ENCODE results near the gene MEG3. TPM values are rescaled to one million over a fixed set of nuclear protein-coding genes. Genes with fewer than 3 reads are reported as not detected.

MEG3 gene
- total RNA-seq, 1 experiment from 2014 or later: not detected

- no peak for DNase-seq (ENCODE audit: low read depth, low spot score)
- in situ Hi-C loops (cut with HindIII; ENCODE audit: low pct_unique_long_range_greater_than_20kb, low sequenced_read_pairs): no loop called here
Observed at GRCh38 chr14:100851946-100852620, 26.2 kb downstream of the MEG3 start.

GRCh38 chr14:100854435-100854834 is 28.5 kb downstream of the MEG3 start:
- no peak for DNase-seq (ENCODE audit: low read depth, low spot score)
- in situ Hi-C loops (cut with HindIII; ENCODE audit: low pct_unique_long_range_greater_than_20kb, low sequenced_read_pairs): no loop called here

- peak; percentile 21 for DNase-seq (ENCODE audit: low read depth, low spot score)
- in situ Hi-C loops (cut with HindIII; ENCODE audit: low pct_unique_long_range_greater_than_20kb, low sequenced_read_pairs): no loop called here
Observed at GRCh38 chr14:100855256-100855930, 29.5 kb downstream of the MEG3 start.

- in situ Hi-C loops (cut with HindIII; ENCODE audit: low pct_unique_long_range_greater_than_20kb, low sequenced_read_pairs): no loop called here
- DNase-seq (ENCODE audit: low read depth, low spot score): no peak
Observed at GRCh38 chr14:100856056-100856950, 30.4 kb downstream of the MEG3 start.

GRCh38 chr14:100857233-100857922 is 31.5 kb downstream of the MEG3 start:
- in situ Hi-C loops (cut with HindIII; ENCODE audit: low pct_unique_long_range_greater_than_20kb, low sequenced_read_pairs): no loop called here
- DNase-seq (ENCODE audit: low read depth, low spot score): no peak

- in situ Hi-C loops (cut with HindIII; ENCODE audit: low pct_unique_long_range_greater_than_20kb, low sequenced_read_pairs): no loop called here
- no peak for DNase-seq (ENCODE audit: low read depth, low spot score)
Observed at GRCh38 chr14:100857923-100858837, 32.3 kb downstream of the MEG3 start.

- in situ Hi-C loops (cut with HindIII; ENCODE audit: low pct_unique_long_range_greater_than_20kb, low sequenced_read_pairs): no loop called here
- DNase-seq (ENCODE audit: low read depth, low spot score): no peak
Observed at GRCh38 chr14:100858838-100859220, 32.9 kb downstream of the MEG3 start.

GRCh38 chr14:100859781-100860180 is 33.9 kb downstream of the MEG3 start:
- DNase-seq (ENCODE audit: low read depth, low spot score): no peak

GRCh38 chr14:100860556-100861187 is 34.8 kb downstream of the MEG3 start:
- DNase-seq (ENCODE audit: low read depth, low spot score): no peak
- in situ Hi-C loops (cut with HindIII; ENCODE audit: low pct_unique_long_range_greater_than_20kb, low sequenced_read_pairs): no loop called here

More at GRCh38 chr14:100859781-100860180, 33.9 kb downstream of the MEG3 start:
- in situ Hi-C loops (cut with HindIII; ENCODE audit: low pct_unique_long_range_greater_than_20kb, low sequenced_read_pairs): no loop called here

- DNase-seq (ENCODE audit: low read depth, low spot score): no peak
- in situ Hi-C loops (cut with HindIII; ENCODE audit: low pct_unique_long_range_greater_than_20kb, low sequenced_read_pairs): no loop called here
Observed at GRCh38 chr14:100861188-100861936, 35.4 kb downstream of the MEG3 start.

GRCh38 chr14:100861937-100862247 is 36.0 kb downstream of the MEG3 start:
- no peak for DNase-seq (ENCODE audit: low read depth, low spot score)

GRCh38 chr14:100862277-100862676 is 36.4 kb downstream of the MEG3 start:
- DNase-seq (ENCODE audit: low read depth, low spot score): no peak
- in situ Hi-C loops (cut with HindIII; ENCODE audit: low pct_unique_long_range_greater_than_20kb, low sequenced_read_pairs): no loop called here

More at GRCh38 chr14:100861937-100862247, 36.0 kb downstream of the MEG3 start:
- in situ Hi-C loops (cut with HindIII; ENCODE audit: low pct_unique_long_range_greater_than_20kb, low sequenced_read_pairs): no loop called here

GRCh38 chr14:100862793-100863192 is 36.9 kb downstream of the MEG3 start:
- in situ Hi-C loops (cut with HindIII; ENCODE audit: low pct_unique_long_range_greater_than_20kb, low sequenced_read_pairs): no loop called here

GRCh38 chr14:100864206-100864605 is 38.3 kb downstream of the MEG3 start:
- DNase-seq (ENCODE audit: low read depth, low spot score): no peak
- in situ Hi-C loops (cut with HindIII; ENCODE audit: low pct_unique_long_range_greater_than_20kb, low sequenced_read_pairs): no loop called here

More at GRCh38 chr14:100862793-100863192, 36.9 kb downstream of the MEG3 start:
- no peak for DNase-seq (ENCODE audit: low read depth, low spot score)

GRCh38 chr14:100864960-100865681 is 39.2 kb downstream of the MEG3 start:
- DNase-seq (ENCODE audit: low read depth, low spot score): no peak
- in situ Hi-C loops (cut with HindIII; ENCODE audit: low pct_unique_long_range_greater_than_20kb, low sequenced_read_pairs): no loop called here

All from SK-MEL-5 (cell line).